HL-60 (cell line): ENCODE measurements around the gene HSD11B1.

Experiments
- POLR2AphosphoS5 ChIP-seq: IDR thresholded peaks from 2 replicates; pipeline ENCODE4 v1.6.1; 2012; ENCODE audit warnings: low read depth
- TF ChIP-seq, protein P1 (sequence below): IDR thresholded peaks from one replicate; pipeline ENCODE4 v1.5.1; 2011; ENCODE audit warnings: low read length, control low read depth, inconsistent platforms; ENCODE audit not compliant: insufficient read depth

DNA sequence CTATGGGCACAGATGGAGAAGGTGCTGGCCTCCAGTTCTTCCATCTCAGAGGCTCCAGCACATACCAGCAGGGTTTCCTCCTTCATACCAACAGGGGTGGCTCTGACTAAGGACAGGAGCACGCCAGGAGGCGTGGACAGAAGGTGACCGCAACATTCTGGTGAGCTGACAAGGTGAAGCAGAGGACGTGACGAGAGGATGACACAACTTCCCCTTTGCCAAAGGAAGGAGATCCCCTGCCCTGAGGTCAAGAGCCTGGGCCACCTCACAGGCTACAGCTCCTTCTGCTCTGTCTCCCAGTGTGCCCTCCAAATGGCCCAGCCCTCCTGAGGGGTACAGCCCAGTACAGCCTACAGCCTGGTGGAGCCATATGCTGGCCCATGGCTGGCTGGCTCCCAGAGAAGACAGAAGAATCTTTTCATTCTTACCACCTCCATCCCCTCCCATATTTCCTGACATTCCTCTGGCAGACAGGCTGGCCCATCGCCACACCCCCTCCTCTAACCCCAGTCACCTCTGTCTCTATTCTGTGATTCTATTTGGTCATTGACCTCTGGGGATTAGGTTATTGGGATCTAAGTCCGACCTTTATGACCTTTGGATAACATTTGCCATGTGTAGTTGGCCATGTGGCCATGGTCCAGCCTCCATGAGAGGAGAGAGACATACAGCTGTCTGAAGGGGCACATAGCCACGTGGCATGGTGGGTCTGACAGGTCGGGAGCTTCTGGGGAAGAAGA lies 47.3 kb upstream of the HSD11B1 start:
- TF ChIP-seq, protein P1, sequence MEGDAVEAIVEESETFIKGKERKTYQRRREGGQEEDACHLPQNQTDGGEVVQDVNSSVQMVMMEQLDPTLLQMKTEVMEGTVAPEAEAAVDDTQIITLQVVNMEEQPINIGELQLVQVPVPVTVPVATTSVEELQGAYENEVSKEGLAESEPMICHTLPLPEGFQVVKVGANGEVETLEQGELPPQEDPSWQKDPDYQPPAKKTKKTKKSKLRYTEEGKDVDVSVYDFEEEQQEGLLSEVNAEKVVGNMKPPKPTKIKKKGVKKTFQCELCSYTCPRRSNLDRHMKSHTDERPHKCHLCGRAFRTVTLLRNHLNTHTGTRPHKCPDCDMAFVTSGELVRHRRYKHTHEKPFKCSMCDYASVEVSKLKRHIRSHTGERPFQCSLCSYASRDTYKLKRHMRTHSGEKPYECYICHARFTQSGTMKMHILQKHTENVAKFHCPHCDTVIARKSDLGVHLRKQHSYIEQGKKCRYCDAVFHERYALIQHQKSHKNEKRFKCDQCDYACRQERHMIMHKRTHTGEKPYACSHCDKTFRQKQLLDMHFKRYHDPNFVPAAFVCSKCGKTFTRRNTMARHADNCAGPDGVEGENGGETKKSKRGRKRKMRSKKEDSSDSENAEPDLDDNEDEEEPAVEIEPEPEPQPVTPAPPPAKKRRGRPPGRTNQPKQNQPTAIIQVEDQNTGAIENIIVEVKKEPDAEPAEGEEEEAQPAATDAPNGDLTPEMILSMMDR, result no peak
- no peak for TF ChIP-seq POLR2AphosphoS5
